ENCODE results near the gene CCT4.
"Not testable (repeated sequence)": the region's sequence is repeated elsewhere in the genome, so short reads cannot be mapped to it uniquely, and the experiment has no call there.

CCT4 gene

DNA sequence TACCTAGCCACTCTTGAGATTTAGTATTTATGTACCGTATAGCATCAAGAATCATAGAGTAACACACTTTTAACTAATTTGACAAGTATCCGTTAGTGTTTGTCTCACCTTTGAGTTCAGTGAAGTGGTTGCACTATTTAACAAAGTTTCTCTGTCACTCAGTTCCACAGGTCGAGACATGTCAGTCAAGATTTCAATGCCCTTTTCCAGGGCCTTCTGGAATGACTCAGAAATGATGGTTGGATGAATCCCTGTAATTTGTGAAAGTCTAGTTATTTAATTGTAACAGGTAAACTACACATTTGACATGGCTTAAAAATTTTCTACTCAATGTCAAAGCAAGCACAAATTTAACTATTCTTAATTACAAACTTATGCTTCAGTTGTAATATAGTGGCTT lies 9.7 kb downstream of the CCT4 start:
- no peak for DNase-seq

- no peak for DNase-seq
These were observed 10.7 kb downstream of the CCT4 start for GRCh38 chr2:61877571-61878245.

DNA sequence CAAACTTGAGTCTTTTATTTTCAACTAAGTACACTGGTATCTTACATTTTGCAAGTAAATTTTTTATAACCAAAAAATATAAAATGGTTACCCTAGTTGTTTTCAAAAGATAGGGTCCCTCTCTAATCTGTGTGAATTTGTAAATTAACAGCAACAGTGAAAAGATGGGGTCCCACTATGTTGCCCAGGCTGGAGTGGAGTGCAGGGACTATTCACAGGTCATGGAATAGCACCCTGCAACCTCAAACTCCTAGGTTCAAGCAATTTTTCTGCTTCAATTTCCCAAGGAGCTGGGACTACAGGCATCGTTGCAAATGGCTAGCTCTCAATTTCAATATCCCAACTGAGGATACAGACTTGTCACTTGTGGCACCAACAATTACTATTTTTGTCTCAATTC lies 12.1 kb downstream of the CCT4 start:
- DNase-seq = no peak

GRCh38 chr2:61866482-61867089 lies 21.9 kb downstream of the CCT4 start:
- DNase-seq = not testable (repeated sequence)

DNA sequence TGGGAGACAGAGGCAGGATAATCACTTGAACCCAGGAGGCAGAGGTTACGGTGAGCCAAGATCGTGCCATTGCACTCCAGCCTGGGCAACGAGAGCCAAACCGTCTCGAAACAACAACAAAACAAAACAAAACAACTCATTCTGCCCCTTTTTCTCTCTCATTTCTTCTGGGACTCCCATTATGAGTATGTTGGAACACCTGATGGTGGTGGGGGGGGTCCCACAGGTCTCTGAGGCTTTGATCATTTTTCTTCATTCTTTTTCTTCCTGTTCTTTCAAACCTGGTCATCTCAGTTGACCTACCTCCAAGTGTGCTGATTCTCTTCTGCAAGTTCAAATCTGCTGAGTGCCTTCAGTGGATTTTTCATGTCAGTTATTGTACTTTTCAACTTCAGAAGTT lies 26.4 kb downstream of the CCT4 start:
- DNase-seq = no peak

- DNase-seq = no peak
These were observed 31.2 kb downstream of the CCT4 start for GRCh38 chr2:61857224-61857623.

- no peak for DNase-seq
These were observed 33.2 kb downstream of the CCT4 start for GRCh38 chr2:61855318-61855613.

- peak; percentile 97 for DNase-seq
These were observed 33.7 kb downstream of the CCT4 start for GRCh38 chr2:61854564-61855317.

GRCh38 chr2:61853847-61854563 lies 34.5 kb downstream of the CCT4 start, which contains the start of gene FAM161A:
Gene FAM161A (minus strand): TSS chr2:61854060. CDS start chr2:61854041, 19 bp downstream.
- peak; percentile 76 for DNase-seq

DNA sequence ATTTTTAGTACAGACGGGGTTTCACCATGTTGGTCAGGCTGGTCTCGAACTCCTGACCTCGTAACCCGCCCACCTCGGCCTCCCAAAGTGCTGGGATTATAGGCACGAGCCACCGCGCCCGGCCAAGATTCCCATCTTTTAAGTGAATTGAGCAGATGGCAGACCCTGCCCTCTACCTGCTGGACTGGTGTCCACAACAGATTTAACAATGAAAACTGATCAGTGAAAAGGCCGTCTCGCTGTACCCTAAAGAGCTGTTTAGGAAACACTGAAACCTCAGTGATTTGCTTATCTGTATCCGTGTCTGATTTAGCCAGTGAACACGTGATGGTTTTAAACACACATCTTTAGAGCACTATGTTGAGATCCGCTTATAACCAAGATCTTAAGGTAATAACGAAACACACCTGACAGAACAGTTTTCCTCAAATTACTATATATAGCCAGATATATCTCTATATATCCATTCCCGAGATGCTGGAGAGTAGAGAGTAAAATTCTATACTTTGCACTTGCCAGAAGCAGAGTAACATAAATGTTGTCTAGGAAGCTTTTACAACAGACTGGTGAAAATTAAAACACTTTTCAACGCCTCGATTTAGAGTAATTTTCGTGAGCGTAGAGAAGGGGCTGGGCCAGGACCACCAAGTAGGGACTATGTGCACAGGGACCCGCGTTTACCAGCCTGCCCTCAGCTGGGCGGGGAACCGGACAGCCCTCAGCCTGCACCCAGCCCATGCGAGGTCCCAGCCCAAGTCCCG lies 35.2 kb downstream of the CCT4 start:
- peak; percentile 67 for DNase-seq

GRCh38 chr2:61851270-61851669 lies 37.2 kb downstream of the CCT4 start:
- DNase-seq = not testable (repeated sequence)

GRCh38 chr2:61845320-61845719 lies 43.1 kb downstream of the CCT4 start:
- DNase-seq = no peak

DNA sequence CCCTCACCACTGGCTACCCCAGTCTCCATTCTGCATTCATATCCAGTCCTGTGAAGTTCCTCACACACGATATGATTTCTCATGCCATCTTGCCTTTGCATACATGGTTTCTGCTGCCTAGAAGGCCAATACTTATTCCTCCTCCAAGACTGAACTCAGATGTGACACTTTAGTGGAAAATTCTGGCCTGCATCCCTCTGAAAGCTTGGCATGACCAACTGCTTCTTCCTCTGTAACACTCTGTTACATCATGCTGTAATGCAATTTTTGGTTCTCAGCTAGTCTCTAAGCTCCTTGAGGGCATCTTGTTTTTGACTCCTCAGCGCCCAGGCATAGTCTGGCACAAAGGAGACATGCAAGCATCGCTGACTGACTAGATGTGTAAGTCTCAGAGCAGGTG lies 47.2 kb downstream of the CCT4 start:
- DNase-seq = no peak

DNA sequence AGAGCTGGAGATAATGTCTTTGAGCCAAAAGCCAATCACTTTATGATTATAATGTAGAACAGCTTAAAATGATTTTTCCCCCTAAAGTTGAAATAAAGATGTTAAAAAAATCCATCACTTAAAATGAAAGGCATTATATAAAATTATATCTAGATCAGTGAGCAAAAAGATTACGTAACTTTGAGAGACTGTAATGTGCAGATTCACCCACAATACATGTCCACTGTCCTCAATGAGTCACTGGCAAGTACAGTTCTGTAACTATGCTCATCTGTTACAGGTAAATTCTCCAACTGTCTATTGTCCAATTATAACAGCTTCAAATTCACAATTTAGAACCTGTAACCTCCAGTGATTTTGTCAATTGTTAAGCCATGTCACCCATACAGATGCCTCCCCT lies 53.6 kb downstream of the CCT4 start:
- no peak for DNase-seq

DNA sequence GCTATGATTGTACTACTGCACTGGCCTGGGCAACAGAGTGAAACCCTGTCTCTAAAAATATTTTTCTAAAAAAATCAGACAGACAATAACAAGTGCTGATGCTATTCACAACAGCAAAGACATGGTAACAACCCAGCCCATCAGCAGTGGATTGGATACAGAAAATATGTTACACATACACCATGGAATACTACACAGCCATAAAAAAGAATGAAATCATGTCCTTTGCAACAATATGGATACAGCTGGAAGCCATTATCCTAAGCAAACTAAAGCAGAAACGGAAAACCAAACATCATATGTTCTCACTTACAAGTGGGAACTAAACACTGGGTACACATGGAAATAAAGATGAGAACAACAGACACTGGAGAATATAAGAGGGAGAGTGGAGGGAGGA lies 54.5 kb downstream of the CCT4 start:
- DNase-seq = no peak

DNA sequence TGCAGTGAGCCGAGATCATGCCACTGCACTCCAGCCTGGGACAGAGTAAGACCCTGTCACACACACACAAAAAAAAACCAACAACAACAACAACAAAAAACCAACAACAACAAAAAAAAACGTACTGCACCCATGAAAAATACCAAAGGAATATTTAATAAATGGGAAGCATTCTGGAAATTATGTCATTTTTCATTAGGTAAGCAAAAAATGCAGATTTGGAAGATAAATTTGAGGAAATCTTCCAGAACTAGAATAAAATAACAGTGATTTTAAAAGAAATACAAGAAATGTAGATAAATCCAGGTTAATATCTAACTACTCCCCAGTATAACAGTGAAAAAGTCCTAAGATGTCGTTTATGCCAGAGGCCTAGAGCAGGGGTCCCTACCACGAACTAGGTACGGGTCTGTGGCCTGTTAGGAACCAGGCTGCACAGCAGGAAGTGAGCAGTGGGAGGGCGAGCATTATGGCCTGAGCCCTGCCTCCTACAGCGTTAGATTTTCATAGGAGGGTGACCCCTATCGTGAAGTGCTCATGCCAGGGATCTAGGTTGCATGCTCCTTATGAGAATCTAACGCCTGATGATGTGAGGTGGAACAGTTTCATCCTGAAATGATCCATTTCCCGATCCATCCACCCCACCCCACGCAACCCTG lies 56.1 kb downstream of the CCT4 start:
- DNase-seq = no peak

DNA sequence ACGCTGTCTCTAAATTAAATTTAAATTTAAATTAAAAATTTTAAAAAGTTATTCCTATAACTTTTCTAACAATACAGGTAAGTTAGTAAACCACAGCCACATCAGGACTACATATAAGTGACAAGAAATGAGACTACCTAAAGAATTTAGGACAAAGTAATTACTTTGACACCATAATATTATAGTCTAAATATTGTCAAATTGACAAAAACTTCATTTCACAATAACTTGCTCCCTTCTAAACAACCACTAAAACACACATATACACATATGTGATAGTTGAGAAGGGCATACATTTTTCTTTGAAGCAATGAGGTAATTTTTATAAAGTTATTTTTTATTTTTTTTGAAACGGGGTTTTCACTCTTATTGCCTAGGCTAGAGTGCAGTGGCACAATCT lies 66.2 kb downstream of the CCT4 start:
- no peak for DNase-seq
